ENCODE results near the gene CYP4F11. TPM values are rescaled to one million over a fixed set of nuclear protein-coding genes. Genes with fewer than 3 reads are reported as not detected.
"Not testable (repeated sequence)": the region's sequence is repeated elsewhere in the genome, so short reads cannot be mapped to it uniquely, and the experiment has no call there.

CYP4F11 gene
- total RNA-seq, 1 donor from 2014 or later, result not detected

GRCh38 chr19:15976836-15977689 lies 42.7 kb upstream of the CYP4F11 start:
- Histone ChIP-seq H3K36me3 (no peaks in the 10 kb centered on the region), H2AFZ (replicated peaks) (no peak overlapping the region), H3K79me2 (ENCODE audit: low read depth) (no peaks in the 10 kb centered on the region), H3K9ac (no peak overlapping the region), H3K4me3 (no peak overlapping the region), H3K27ac (no peak overlapping the region), H3K4me2 (no peak overlapping the region), H3F3A (ENCODE audit: low read depth) (no peaks in the 10 kb centered on the region), H3K27me3 (no peaks in the 10 kb centered on the region), H3K9me3 (ENCODE audit: low read depth) (peaks cover 4% of the 10 kb centered on the region), H3K4me1 (no peaks in the 10 kb centered on the region), H4K20me1 (ENCODE audit: low read depth) (no peaks in the 10 kb centered on the region)
- Mint-ChIP-seq H3K4me1 (no peaks in the 10 kb centered on the region), H3K4me3 (no peak overlapping the region), H3K9me3 (no peaks in the 10 kb centered on the region), H3K36me3 (no peaks in the 10 kb centered on the region), H3K27me3 (ENCODE audit: insufficient read depth, low read depth) (peaks cover 7% of the 10 kb centered on the region), H3K27ac (no peak overlapping the region)
- DNase-seq (ENCODE audit: low spot score), result no peak
- TF ChIP-seq EZH2phosphoT487 (IDR thresholded peaks at IDR 0.05) (no peak), EZH2 (IDR thresholded peaks at IDR 0.05) (no peak)
- TF ChIP-seq, protein P1, sequence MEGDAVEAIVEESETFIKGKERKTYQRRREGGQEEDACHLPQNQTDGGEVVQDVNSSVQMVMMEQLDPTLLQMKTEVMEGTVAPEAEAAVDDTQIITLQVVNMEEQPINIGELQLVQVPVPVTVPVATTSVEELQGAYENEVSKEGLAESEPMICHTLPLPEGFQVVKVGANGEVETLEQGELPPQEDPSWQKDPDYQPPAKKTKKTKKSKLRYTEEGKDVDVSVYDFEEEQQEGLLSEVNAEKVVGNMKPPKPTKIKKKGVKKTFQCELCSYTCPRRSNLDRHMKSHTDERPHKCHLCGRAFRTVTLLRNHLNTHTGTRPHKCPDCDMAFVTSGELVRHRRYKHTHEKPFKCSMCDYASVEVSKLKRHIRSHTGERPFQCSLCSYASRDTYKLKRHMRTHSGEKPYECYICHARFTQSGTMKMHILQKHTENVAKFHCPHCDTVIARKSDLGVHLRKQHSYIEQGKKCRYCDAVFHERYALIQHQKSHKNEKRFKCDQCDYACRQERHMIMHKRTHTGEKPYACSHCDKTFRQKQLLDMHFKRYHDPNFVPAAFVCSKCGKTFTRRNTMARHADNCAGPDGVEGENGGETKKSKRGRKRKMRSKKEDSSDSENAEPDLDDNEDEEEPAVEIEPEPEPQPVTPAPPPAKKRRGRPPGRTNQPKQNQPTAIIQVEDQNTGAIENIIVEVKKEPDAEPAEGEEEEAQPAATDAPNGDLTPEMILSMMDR (IDR thresholded peaks at IDR 0.05), result no peak

GRCh38 chr19:15974856-15975255 lies 40.5 kb upstream of the CYP4F11 start:
- Mint-ChIP-seq H3K9me3 (no peaks in the 10 kb centered on the region), H3K4me3 (no peak overlapping the region), H3K4me1 (no peaks in the 10 kb centered on the region), H3K36me3 (no peaks in the 10 kb centered on the region), H3K27me3 (ENCODE audit: insufficient read depth, low read depth) (peaks cover 4% of the 10 kb centered on the region), H3K27ac (no peak overlapping the region)
- no peaks in the 10 kb centered on the region for H4K20me1 ChIP-seq (ENCODE audit: low read depth)
- H3K4me3 ChIP-seq, result no peak overlapping the region
- no peaks in the 10 kb centered on the region for H3K27me3 ChIP-seq
- no peak overlapping the region for H3K27ac ChIP-seq
- no peaks in the 10 kb centered on the region for H3F3A ChIP-seq (ENCODE audit: low read depth)
- H3K4me2 ChIP-seq, result no peak overlapping the region
- no peak overlapping the region for H3K9ac ChIP-seq
- TF ChIP-seq EZH2phosphoT487 (IDR thresholded peaks at IDR 0.05), result no peak
- TF ChIP-seq EZH2 (IDR thresholded peaks at IDR 0.05), result no peak
- TF ChIP-seq, protein P1 (IDR thresholded peaks at IDR 0.05), result no peak
- no peaks in the 10 kb centered on the region for H3K4me1 ChIP-seq
- no peak overlapping the region for H2AFZ ChIP-seq (replicated peaks)
- H3K36me3 ChIP-seq, result no peaks in the 10 kb centered on the region
- H3K79me2 ChIP-seq (ENCODE audit: low read depth), result no peaks in the 10 kb centered on the region
- H3K9me3 ChIP-seq (ENCODE audit: low read depth), result no peaks in the 10 kb centered on the region
- DNase-seq (ENCODE audit: low spot score), result no peak

GRCh38 chr19:15972043-15972442 lies 37.7 kb upstream of the CYP4F11 start:
- DNase-seq (ENCODE audit: low spot score); H3K9me3 ChIP-seq (ENCODE audit: low read depth); H3K4me1 Mint-ChIP-seq: not testable (repeated sequence)

GRCh38 chr19:15971224-15971780 lies 37.0 kb upstream of the CYP4F11 start:
- Histone ChIP-seq H3K27me3 (no peaks in the 10 kb centered on the region), H3K4me1 (no peaks in the 10 kb centered on the region), H3K9me3 (ENCODE audit: low read depth) (peaks cover 4% of the 10 kb centered on the region), H3K4me3 (no peak overlapping the region), H3K79me2 (ENCODE audit: low read depth) (no peaks in the 10 kb centered on the region), H3K4me2 (no peak overlapping the region), H3K27ac (no peak overlapping the region), H4K20me1 (ENCODE audit: low read depth) (no peaks in the 10 kb centered on the region), H3K9ac (no peak overlapping the region), H3F3A (ENCODE audit: low read depth) (no peaks in the 10 kb centered on the region), H3K36me3 (no peaks in the 10 kb centered on the region), H2AFZ (replicated peaks) (no peak overlapping the region)
- H3K9me3 Mint-ChIP-seq, result no peaks in the 10 kb centered on the region
- no peak overlapping the region for H3K27ac Mint-ChIP-seq
- H3K4me3 Mint-ChIP-seq, result no peak overlapping the region
- H3K36me3 Mint-ChIP-seq, result no peaks in the 10 kb centered on the region
- peaks cover 2% of the 10 kb centered on the region for H3K27me3 Mint-ChIP-seq (ENCODE audit: insufficient read depth, low read depth)
- no peaks in the 10 kb centered on the region for H3K4me1 Mint-ChIP-seq
- no peak for DNase-seq (ENCODE audit: low spot score)
- TF ChIP-seq EZH2 (IDR thresholded peaks at IDR 0.05) (no peak), EZH2phosphoT487 (IDR thresholded peaks at IDR 0.05) (no peak)
- TF ChIP-seq, protein P1 (IDR thresholded peaks at IDR 0.05), result no peak

More at GRCh38 chr19:15972043-15972442, 37.7 kb upstream of the CYP4F11 start:
- not testable (repeated sequence) for H3K27ac ChIP-seq; H3K27me3 Mint-ChIP-seq (ENCODE audit: insufficient read depth, low read depth); H3K4me1 ChIP-seq; H3K4me3 ChIP-seq; H3K27ac Mint-ChIP-seq; H3K79me2 ChIP-seq (ENCODE audit: low read depth); H3K4me3 Mint-ChIP-seq; H3F3A ChIP-seq (ENCODE audit: low read depth); H2AFZ ChIP-seq (replicated peaks); H3K4me2 ChIP-seq; H3K9ac ChIP-seq; H3K36me3 Mint-ChIP-seq; H4K20me1 ChIP-seq (ENCODE audit: low read depth); H3K9me3 Mint-ChIP-seq; H3K36me3 ChIP-seq; H3K27me3 ChIP-seq
